ENCODE results near the gene ETF1. TPM values are rescaled to one million over a fixed set of nuclear protein-coding genes. Genes with fewer than 3 reads are reported as not detected.
A peak's percentile ranks its signal among the peaks of the same experiment; 100 is the strongest.

ETF1 gene
- total and polyA plus RNA-seq, 9 of the 15 experiments (the other 6 are each of a cell fraction or from before 2014, with no cell fraction given), result 53.7 to 209 (median 164) TPM

DNA sequence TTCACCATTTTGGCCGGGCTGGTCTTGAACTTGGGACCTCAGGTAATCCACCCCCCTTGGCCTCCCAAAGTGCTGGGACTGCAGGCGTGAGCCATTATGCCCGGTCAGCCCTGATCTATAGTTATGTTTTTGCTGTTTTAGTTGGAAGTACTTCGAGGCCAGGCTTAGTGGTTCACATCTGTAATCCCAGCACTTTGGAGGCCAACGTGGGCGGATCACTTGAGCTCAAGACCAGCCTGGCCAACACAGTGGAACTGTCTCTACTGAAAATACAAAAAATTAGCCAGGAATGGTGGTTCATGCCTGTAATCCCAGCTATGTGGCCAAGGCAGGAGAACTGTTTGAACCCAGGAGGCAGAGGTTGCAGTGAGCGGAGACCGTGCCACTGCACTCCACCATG lies 30.2 kb upstream of the ETF1 start:
- Histone ChIP-seq H3K27ac (ENCODE audit: extremely low read depth, low read depth, low read length) (peak overlapping the region; percentile 97), H3K9ac (ENCODE audit: insufficient read depth in 1 of 2, low read depth in 2 of 2, low read length in 2 of 2) (peak overlapping the region; percentile 37 to 99; a peak in 2 of 4 replicates), H3K4me2 (ENCODE audit: insufficient read depth, low read length) (peak overlapping the region; percentile 91), H3K79me2 (ENCODE audit: control insufficient read depth, insufficient read depth, low read length) (peaks cover 72% of the 10 kb centered on the region), H3K36me3 (ENCODE audit: control insufficient read depth, insufficient read depth, low read length) (peaks cover 63% of the 10 kb centered on the region), H3K4me3 (peak overlapping the region; percentile 72; the same call in 1 of the 2 replicates), H2AFZ (ENCODE audit: low read depth, low read length) (no peak overlapping the region), H3K27me3 (ENCODE audit: control insufficient read depth in 2 of 2, insufficient read depth in 2 of 2, low read length in 2 of 2) (no peaks in the 10 kb centered on the region), H4K20me1 (replicated peaks; ENCODE audit: control insufficient read depth, insufficient read depth, low read length) (no peaks in the 10 kb centered on the region; the same call in 1 of the 2 replicates), H3K4me1 (replicated peaks in 1 of 2; ENCODE audit: control insufficient read depth in 2 of 2, insufficient read depth in 2 of 2, low read length in 2 of 2) (peaks cover 11 to 21% of the 10 kb centered on the region in 2 experiments; a peak in 4 of 5 replicates), H3K9me1 (ENCODE audit: control insufficient read depth, insufficient read depth, low read length) (no peaks in the 10 kb centered on the region), H3K9me3 (replicated peaks; ENCODE audit: control insufficient read depth, insufficient read depth, low read depth, low read length) (peaks cover 2% of the 10 kb centered on the region; the same call in 1 of the 2 replicates)
- in situ Hi-C loops (cut with MboI) (no loop called here), intact Hi-C loops (cut with micrococcal nuclease) (no loop called here)
- CTCF ChIA-PET (ENCODE audit: low intra/inter-chr PET ratio), result no interaction called here
- ATAC-seq, result no peak
- BruUV-seq (replicated peaks), result no TSS peak
- no peak for FAIRE-seq
- TF ChIP-seq EGR1 (conservative IDR thresholded peaks at IDR 0.05) (0 out of 2 replicates have a peak, but pooled peaks have one; percentile 8), POLR2G (IDR thresholded peaks at IDR 0.05; ENCODE audit: low read depth, low read length) (peak; percentile 57), ZNF785 (CRISPR knock-in tag; IDR thresholded peaks at IDR 0.05) (no peak), RBFOX2 (IDR thresholded peaks at IDR 0.05; ENCODE audit: low read depth, low read length) (peak; percentile 60; the same call in 1 of the 2 replicates)
- TF ChIP-seq, protein P1, sequence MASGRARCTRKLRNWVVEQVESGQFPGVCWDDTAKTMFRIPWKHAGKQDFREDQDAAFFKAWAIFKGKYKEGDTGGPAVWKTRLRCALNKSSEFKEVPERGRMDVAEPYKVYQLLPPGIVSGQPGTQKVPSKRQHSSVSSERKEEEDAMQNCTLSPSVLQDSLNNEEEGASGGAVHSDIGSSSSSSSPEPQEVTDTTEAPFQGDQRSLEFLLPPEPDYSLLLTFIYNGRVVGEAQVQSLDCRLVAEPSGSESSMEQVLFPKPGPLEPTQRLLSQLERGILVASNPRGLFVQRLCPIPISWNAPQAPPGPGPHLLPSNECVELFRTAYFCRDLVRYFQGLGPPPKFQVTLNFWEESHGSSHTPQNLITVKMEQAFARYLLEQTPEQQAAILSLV (tag; IDR thresholded peaks at IDR 0.05), result no peak
- TF ChIP-seq, protein P2, sequence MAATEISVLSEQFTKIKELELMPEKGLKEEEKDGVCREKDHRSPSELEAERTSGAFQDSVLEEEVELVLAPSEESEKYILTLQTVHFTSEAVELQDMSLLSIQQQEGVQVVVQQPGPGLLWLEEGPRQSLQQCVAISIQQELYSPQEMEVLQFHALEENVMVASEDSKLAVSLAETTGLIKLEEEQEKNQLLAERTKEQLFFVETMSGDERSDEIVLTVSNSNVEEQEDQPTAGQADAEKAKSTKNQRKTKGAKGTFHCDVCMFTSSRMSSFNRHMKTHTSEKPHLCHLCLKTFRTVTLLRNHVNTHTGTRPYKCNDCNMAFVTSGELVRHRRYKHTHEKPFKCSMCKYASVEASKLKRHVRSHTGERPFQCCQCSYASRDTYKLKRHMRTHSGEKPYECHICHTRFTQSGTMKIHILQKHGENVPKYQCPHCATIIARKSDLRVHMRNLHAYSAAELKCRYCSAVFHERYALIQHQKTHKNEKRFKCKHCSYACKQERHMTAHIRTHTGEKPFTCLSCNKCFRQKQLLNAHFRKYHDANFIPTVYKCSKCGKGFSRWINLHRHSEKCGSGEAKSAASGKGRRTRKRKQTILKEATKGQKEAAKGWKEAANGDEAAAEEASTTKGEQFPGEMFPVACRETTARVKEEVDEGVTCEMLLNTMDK (IDR thresholded peaks at IDR 0.05; ENCODE audit: borderline replicate concordance, insufficient read depth, low read depth, low read length, poor library complexity, severe bottlenecking), result no peak
- POLR2A ChIA-PET, result interaction anchor here (0.6 to 2.4 kb wide), 11 partner anchors 10 to 738 kb away, joined by 3 to 8 read pairs (median 4); partner anchors contain the start of genes EGR1, ETF1 and SIL1
- no peak for DNase-seq (ENCODE audit: extremely low read depth in 1 of 4, low spot score in 3 of 4)
- 80% methylated on average over 8 of the region's 8 CpGs for WGBS (ENCODE audit: insufficient coverage, low coverage, missing lambda C conversion rate)
